Activated CD4-positive, alpha-beta T cell treated with anti-CD3 and anti-CD28 coated beads, Interleukin-2, amount 50 U/mL, for 48 hours (primary cell): ENCODE data around the gene KCNT2.
"Not testable (repeated sequence)": the region's sequence is repeated elsewhere in the genome, so short reads cannot be mapped to it uniquely, and the experiment has no call there.

ENCODE experiments used
- DNase-seq, 2 experiments: peaks; one replicate each; pipeline ENCODE4 v3.0.0-alpha.2; 2020

Gene KCNT2

GRCh38 chr1:196510451-196510850 lies 97.8 kb downstream of the KCNT2 start:
- no peak for DNase-seq

GRCh38 chr1:196504224-196504623 lies 104.0 kb downstream of the KCNT2 start:
- DNase-seq: not testable (repeated sequence)

GRCh38 chr1:196502437-196502836 lies 105.8 kb downstream of the KCNT2 start:
- DNase-seq: no peak

GRCh38 chr1:196501760-196502428 lies 106.3 kb downstream of the KCNT2 start:
- DNase-seq: no peak

- DNase-seq: no peak
These were observed 110.4 kb downstream of the KCNT2 start for GRCh38 chr1:196497817-196498216.

- DNase-seq: no peak
These were observed 113.5 kb downstream of the KCNT2 start for GRCh38 chr1:196494766-196495165.

GRCh38 chr1:196493881-196494280 lies 114.4 kb downstream of the KCNT2 start:
- DNase-seq: no peak

- no peak for DNase-seq
These were observed 119.7 kb downstream of the KCNT2 start for GRCh38 chr1:196488579-196488978.

- no peak for DNase-seq
These were observed 121.9 kb downstream of the KCNT2 start for GRCh38 chr1:196486346-196486745.

- DNase-seq: no peak
These were observed 126.6 kb downstream of the KCNT2 start for GRCh38 chr1:196481616-196482015.

- no peak for DNase-seq
These were observed 131.0 kb downstream of the KCNT2 start for GRCh38 chr1:196477262-196477661.

GRCh38 chr1:196467230-196467925 lies 140.9 kb downstream of the KCNT2 start:
- no peak for DNase-seq

GRCh38 chr1:196466654-196467053 lies 141.6 kb downstream of the KCNT2 start:
- no peak for DNase-seq

- no peak for DNase-seq
These were observed 142.1 kb downstream of the KCNT2 start for GRCh38 chr1:196466166-196466565.

- DNase-seq: no peak
These were observed 143.7 kb downstream of the KCNT2 start for GRCh38 chr1:196464480-196464941.

GRCh38 chr1:196462086-196462485 lies 146.2 kb downstream of the KCNT2 start:
- no peak for DNase-seq

- DNase-seq: no peak
These were observed 146.7 kb downstream of the KCNT2 start for GRCh38 chr1:196461521-196461920.

- no peak for DNase-seq
These were observed 148.9 kb downstream of the KCNT2 start for GRCh38 chr1:196459383-196459782.

- DNase-seq: no peak
These were observed 153.4 kb downstream of the KCNT2 start for GRCh38 chr1:196454792-196455191.

GRCh38 chr1:196451103-196451502 lies 157.1 kb downstream of the KCNT2 start:
- DNase-seq: no peak

- no peak for DNase-seq
These were observed 157.8 kb downstream of the KCNT2 start for GRCh38 chr1:196450143-196451095.

- DNase-seq: no peak
These were observed 158.8 kb downstream of the KCNT2 start for GRCh38 chr1:196449460-196449859.

GRCh38 chr1:196445775-196446174 lies 162.5 kb downstream of the KCNT2 start:
- no peak for DNase-seq
